Lower leg skin (tissue), 3 donors: ENCODE results near the gene VPS8.

ENCODE experiments used
- CTCF ChIP-seq, 3 donors: fragments of 450-650 bp; IDR thresholded peaks; one replicate each; pipeline ENCODE4 v1.5.1; 2016; ENCODE audit warnings: antibody characterized with exemption in 3 of 3, mild to moderate bottlenecking in 3 of 3, moderate library complexity in 2 of 3
- POLR2A ChIP-seq, 2 donors: fragments of 450-650 bp; IDR thresholded peaks; one replicate each; pipeline ENCODE4 v1.6.1; 2016 to 2017; ENCODE audit warnings: antibody characterized with exemption in 2 of 2, mild to moderate bottlenecking in 1 of 2, moderate library complexity in 1 of 2

GRCh38 chr3:184821034-184821433 lies 9.1 kb downstream of the VPS8 start:
- TF ChIP-seq POLR2A (IDR thresholded peaks at IDR 0.05) (no peak), CTCF (IDR thresholded peaks at IDR 0.05) (no peak)
